Skeletal muscle tissue (tissue), 4 donors: ENCODE results near the gene MPL. TPM values are rescaled to one million over a fixed set of nuclear protein-coding genes. Genes with fewer than 3 reads are reported as not detected.

Source experiments
- H3K27ac ChIP-seq: one replicate; pipeline ENCODE4 v1.7.0; 2013; ENCODE audit warnings: mild to moderate bottlenecking, low read depth, low read length, inconsistent platforms
- H3K27me3 ChIP-seq, 3 donors: one replicate each; pipeline ENCODE4 v1.7.0; 2013; ENCODE audit warnings: low read length in 3 of 3; ENCODE audit not compliant: control insufficient read depth in 3 of 3, insufficient read depth in 3 of 3
- H3K36me3 ChIP-seq, 3 donors: one replicate each; pipeline ENCODE4 v1.7.0; 2013; ENCODE audit warnings: low read length in 3 of 3; ENCODE audit not compliant: control insufficient read depth in 3 of 3, insufficient read depth in 3 of 3
- H3K4me1 ChIP-seq, 3 donors: one replicate each; pipeline ENCODE4 v1.7.0; 2013; ENCODE audit warnings: low read length in 3 of 3, mild to moderate bottlenecking in 3 of 3; ENCODE audit not compliant: control insufficient read depth in 3 of 3, insufficient read depth in 3 of 3
- H3K4me3 ChIP-seq, 3 donors: one replicate each; pipeline ENCODE4 v1.7.0; 2013; ENCODE audit warnings: low read length in 3 of 3
- H3K9ac ChIP-seq, 3 donors: one replicate each; pipeline ENCODE4 v1.7.0; 2013; ENCODE audit warnings: low read length in 3 of 3, mild to moderate bottlenecking in 3 of 3, moderate library complexity in 2 of 3, low read depth in 1 of 3
- H3K9me3 ChIP-seq, 3 donors: one replicate each; pipeline ENCODE4 v1.7.0; 2013; ENCODE audit warnings: low read length in 3 of 3; ENCODE audit not compliant: control insufficient read depth in 3 of 3
- total RNA-seq: library from RNA; depleted of rRNA; stranded (reverse); fragments of >200 nt; gene quantifications from one replicate; pipeline ENCODE4 v1.2.3, GENCODE V29; 2014
- donor health status: Osteomylitis.

MPL gene
- total RNA-seq, 1 donor from 2014 or later: not detected

- Histone ChIP-seq H3K4me3 (no peak overlapping the region), H3K9me3 (no peaks in the 10 kb centered on the region), H3K9ac (no peak overlapping the region), H3K4me1 (peaks cover 0 to 7% (median 0%) of the 10 kb centered on the region in 3 donors), H3K27ac (no peak overlapping the region), H3K27me3 (peaks cover 0 to 2% (median 0%) of the 10 kb centered on the region in 3 donors), H3K36me3 (no peaks in the 10 kb centered on the region)
These were observed 2.1 kb downstream of the MPL start for GRCh38 chr1:43339584-43340232.

GRCh38 chr1:43340559-43340958 lies 2.9 kb downstream of the MPL start:
- Histone ChIP-seq H3K36me3 (no peaks in the 10 kb centered on the region), H3K27me3 (peaks cover 0 to 2% (median 0%) of the 10 kb centered on the region in 3 donors), H3K27ac (no peak overlapping the region), H3K9me3 (no peaks in the 10 kb centered on the region), H3K4me3 (no peak overlapping the region), H3K4me1 (peaks cover 0 to 13% (median 0%) of the 10 kb centered on the region in 3 donors), H3K9ac (no peak overlapping the region)

GRCh38 chr1:43344267-43344850 lies 6.7 kb downstream of the MPL start:
- H3K9ac ChIP-seq: no peak overlapping the region
- H3K27ac ChIP-seq: no peak overlapping the region
- no peak overlapping the region for H3K4me3 ChIP-seq
- no peaks in the 10 kb centered on the region for H3K36me3 ChIP-seq
- H3K4me1 ChIP-seq: peaks cover 8 to 20% (median 10%) of the 10 kb centered on the region in 3 donors
- no peaks in the 10 kb centered on the region for H3K27me3 ChIP-seq
- no peaks in the 10 kb centered on the region for H3K9me3 ChIP-seq

DNA sequence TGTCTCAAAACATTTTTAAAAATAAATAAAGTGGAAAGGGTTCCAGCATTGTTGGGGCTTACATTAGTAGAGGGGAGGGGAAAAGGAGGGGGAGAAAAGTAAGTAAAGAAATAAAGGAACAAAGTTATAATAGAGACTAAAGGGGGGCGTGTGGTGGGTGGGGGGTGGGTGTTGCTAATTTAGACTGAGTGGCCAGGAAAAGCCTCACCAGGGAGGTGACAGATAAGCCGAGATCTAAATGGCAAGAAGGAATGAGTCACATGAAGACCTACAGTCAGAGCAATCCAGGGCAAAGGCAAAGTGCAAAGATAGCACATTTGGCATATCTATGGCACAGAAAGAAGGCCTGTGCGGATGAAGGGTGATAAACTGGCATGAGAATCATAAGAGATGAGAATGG lies 7.5 kb downstream of the MPL start:
- Histone ChIP-seq H3K9me3 (no peaks in the 10 kb centered on the region), H3K27me3 (no peaks in the 10 kb centered on the region), H3K36me3 (no peaks in the 10 kb centered on the region), H3K27ac (peak overlapping the region; percentile 11), H3K9ac (no peak overlapping the region), H3K4me3 (no peak overlapping the region), H3K4me1 (peaks cover 12 to 22% (median 13%) of the 10 kb centered on the region in 3 donors)

- H3K4me1 ChIP-seq: peaks cover 12 to 22% (median 13%) of the 10 kb centered on the region in 3 donors
- no peak overlapping the region for H3K9ac ChIP-seq
- no peak overlapping the region for H3K4me3 ChIP-seq
- no peaks in the 10 kb centered on the region for H3K9me3 ChIP-seq
- no peak overlapping the region for H3K27ac ChIP-seq
- no peaks in the 10 kb centered on the region for H3K36me3 ChIP-seq
- H3K27me3 ChIP-seq: no peaks in the 10 kb centered on the region
These were observed 9.0 kb downstream of the MPL start for GRCh38 chr1:43346636-43347035.

- Histone ChIP-seq H3K9me3 (no peaks in the 10 kb centered on the region), H3K9ac (peak overlapping the region; percentile 22 to 85 (median 69)), H3K27ac (peak overlapping the region; percentile 49), H3K4me1 (peaks cover 12 to 22% (median 13%) of the 10 kb centered on the region in 3 donors), H3K4me3 (peak overlapping the region; percentile 56 to 80 (median 71)), H3K27me3 (no peaks in the 10 kb centered on the region), H3K36me3 (no peaks in the 10 kb centered on the region)
These were observed 10.8 kb downstream of the MPL start for GRCh38 chr1:43348343-43348808.

- Histone ChIP-seq H3K4me3 (peak overlapping the region; percentile 68 to 80 (median 71)), H3K27ac (peak overlapping the region; percentile 49), H3K36me3 (no peaks in the 10 kb centered on the region), H3K9ac (peak overlapping the region; percentile 61 to 85 (median 69)), H3K4me1 (peaks cover 12 to 22% (median 13%) of the 10 kb centered on the region in 3 donors), H3K27me3 (no peaks in the 10 kb centered on the region), H3K9me3 (no peaks in the 10 kb centered on the region)
These were observed 11.4 kb downstream of the MPL start for GRCh38 chr1:43348809-43349593.

DNA sequence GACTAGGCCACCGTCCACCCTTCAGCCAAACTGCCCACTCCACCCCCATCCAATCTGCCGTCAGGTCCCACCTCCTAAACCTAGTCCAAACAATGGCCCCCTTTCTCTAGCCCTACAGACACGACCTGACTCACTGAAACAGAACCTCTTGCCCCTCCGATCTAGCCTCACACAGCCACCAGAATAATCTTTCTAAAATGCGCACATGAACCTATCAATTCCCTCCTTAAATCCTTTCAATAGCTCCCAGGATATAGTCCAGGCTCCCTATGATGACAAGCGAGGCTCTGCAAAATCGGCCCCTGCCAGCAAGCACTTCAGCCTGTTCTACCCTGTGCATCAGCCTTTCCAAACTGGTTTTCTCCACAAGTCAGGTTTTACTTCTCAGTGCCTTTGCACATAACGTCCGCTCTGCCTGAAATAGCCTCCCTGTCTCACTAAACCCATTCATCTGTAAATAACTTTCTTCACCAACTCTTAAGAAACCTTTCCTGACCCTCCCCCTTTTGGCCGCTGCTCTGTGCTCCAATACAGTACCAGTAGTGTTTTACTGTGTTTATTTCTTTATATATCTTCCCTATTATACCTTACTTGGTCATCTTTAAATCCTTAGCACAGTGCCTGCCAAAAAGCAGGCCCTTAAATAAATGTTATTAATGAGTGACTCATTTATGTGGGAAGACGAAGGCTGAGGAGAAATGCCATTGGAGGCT lies 12.1 kb downstream of the MPL start:
- Histone ChIP-seq H3K9ac (peak overlapping the region; percentile 61 to 85 (median 69)), H3K36me3 (no peaks in the 10 kb centered on the region), H3K4me1 (peaks cover 12 to 15% (median 13%) of the 10 kb centered on the region in 3 donors), H3K27me3 (no peaks in the 10 kb centered on the region), H3K9me3 (no peaks in the 10 kb centered on the region), H3K27ac (peak overlapping the region; percentile 49), H3K4me3 (peak overlapping the region; percentile 68 to 80 (median 71))

DNA sequence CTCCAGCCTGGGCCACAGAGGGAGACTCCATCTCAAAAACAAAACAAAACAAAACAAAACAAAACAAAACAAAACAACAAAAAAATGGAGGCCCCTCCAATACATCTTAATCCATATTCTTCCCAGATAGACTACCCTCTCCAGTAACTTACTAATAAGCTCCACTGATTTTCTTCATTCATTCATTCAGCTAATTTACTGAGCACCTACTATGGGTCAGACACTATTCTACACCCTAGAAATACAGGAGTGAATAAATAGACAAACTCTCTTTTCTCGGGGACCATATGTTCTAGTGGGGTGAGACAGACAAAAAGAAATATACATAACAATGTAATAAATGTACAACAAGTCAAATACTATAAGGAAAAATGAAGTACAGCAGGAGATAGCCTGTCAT lies 13.4 kb downstream of the MPL start:
- H3K4me3 ChIP-seq: no peak overlapping the region
- no peaks in the 10 kb centered on the region for H3K36me3 ChIP-seq
- H3K9ac ChIP-seq: no peak overlapping the region
- no peaks in the 10 kb centered on the region for H3K9me3 ChIP-seq
- peaks cover 9 to 13% (median 12%) of the 10 kb centered on the region in 3 donors for H3K4me1 ChIP-seq
- H3K27ac ChIP-seq: no peak overlapping the region
- H3K27me3 ChIP-seq: no peaks in the 10 kb centered on the region
